ENCODE results near the gene CD27. TPM values are rescaled to one million over a fixed set of nuclear protein-coding genes. Genes with fewer than 3 reads are reported as not detected.

The CD27 gene
- total and polyA plus RNA-seq, 2 of the 8 experiments (the other 6 are each of a cell fraction or from before 2014, with no cell fraction given): 0.28 to 0.39 TPM

GRCh38 chr12:6442836-6443235 is 1.9 kb upstream of the CD27 start:
- no peaks in the 10 kb centered on the region for H3K36me3 ChIP-seq (ENCODE audit: control insufficient read depth in 2 of 4, insufficient read depth in 4 of 4, low read length in 3 of 4)
- no peak overlapping the region for H4K8ac ChIP-seq (ENCODE audit: extremely low read depth, insufficient read depth, low read length)
- H3K9me3 ChIP-seq (ENCODE audit: insufficient read depth in 2 of 2, low read depth in 1 of 2, low read length in 1 of 2): no peaks in the 10 kb centered on the region
- 0 out of 2 replicates have a peak overlapping the region, but pooled peaks have one; percentile 21 for H2BK5ac ChIP-seq (ENCODE audit: low read depth, low read length)
- DNase-seq (ENCODE audit: low read depth in 1 of 2, low spot score in 2 of 2) (no peak), FAIRE-seq (no peak)
- WGBS, 2 experiments (ENCODE audit: extremely low coverage in 1 of 2, insufficient coverage in 1 of 2, insufficient read length in 1 of 2, insufficient replicate concordance in 2 of 2, low coverage in 1 of 2, low lambda C conversion rate in 2 of 2, missing lambda C conversion rate in 1 of 2): 80% methylated on average over 8 of the region's 9 CpGs; no CpG with 5 or more reads in 1 of the 2 experiments
- H3K79me2 ChIP-seq (ENCODE audit: control insufficient read depth in 1 of 2, insufficient read depth in 2 of 2, low read length in 2 of 2): no peaks in the 10 kb centered on the region
- no peaks in the 10 kb centered on the region for H3K79me1 ChIP-seq (ENCODE audit: low read depth, low read length)
- H3K56ac ChIP-seq (replicated peaks; ENCODE audit: insufficient read length, low read depth, low read length): no peak overlapping the region
- no peaks in the 10 kb centered on the region for H4K20me1 ChIP-seq (replicated peaks in 1 of 2; ENCODE audit: control insufficient read depth in 1 of 2, insufficient read depth in 2 of 2, low read length in 2 of 2)
- H3K4me2 ChIP-seq (ENCODE audit: insufficient read depth in 1 of 2, low read depth in 2 of 2, low read length in 2 of 2): no peak overlapping the region
- H4K5ac ChIP-seq (ENCODE audit: insufficient read length, low read depth, low read length): no peak overlapping the region
- POLR2A ChIA-PET (ENCODE audit: partially characterized antibody): interaction anchor here (0.7 to 4.2 kb wide), 8 partner anchors 8 to 99 kb away, joined by 3 to 22 read pairs (median 5); partner anchors contain the start of genes GAPDH and TAPBPL
- no peak overlapping the region for H2BK20ac ChIP-seq (ENCODE audit: low read length)
- H3K23me2 ChIP-seq (ENCODE audit: low read depth, low read length): no peaks in the 10 kb centered on the region
- no peak overlapping the region for H3K27ac ChIP-seq (ENCODE audit: low read depth, low read length)
- H3K23ac ChIP-seq (ENCODE audit: insufficient read length): no peak overlapping the region
- no peak overlapping the region for H3K14ac ChIP-seq (ENCODE audit: insufficient read length)
- CTCF ChIA-PET (ENCODE audit: partially characterized antibody): interaction anchor here (0.6 to 5.1 kb wide), 7 partner anchors 9 to 117 kb away, joined by 3 to 42 read pairs (median 11); no protein-coding TSS in a partner anchor
- H4K91ac ChIP-seq (replicated peaks; ENCODE audit: insufficient read length, low read length): no peak overlapping the region
- no peak overlapping the region for H2BK120ac ChIP-seq (replicated peaks; ENCODE audit: low read depth, low read length)
- H3K4me3 ChIP-seq (ENCODE audit: extremely low read depth in 1 of 4, insufficient read depth in 2 of 4, low read depth in 3 of 4, low read length in 4 of 4): no peak overlapping the region
- H3K9ac ChIP-seq (replicated peaks in 1 of 4; ENCODE audit: extremely low read depth in 1 of 4, low read depth in 3 of 4, low read length in 3 of 4): no peak overlapping the region
- no peak overlapping the region for H2AFZ ChIP-seq (ENCODE audit: low read length)
- no peak for TF ChIP-seq NRF1 (IDR thresholded peaks at IDR 0.05; ENCODE audit: low read depth, low read length)
- no peak for TF ChIP-seq TCF12 (IDR thresholded peaks at IDR 0.05; ENCODE audit: low read depth, low read length)
- no peak for TF ChIP-seq CHD1 (IDR thresholded peaks at IDR 0.05; ENCODE audit: low read depth, low read length)
- TF ChIP-seq CBX5 (IDR thresholded peaks at IDR 0.05; ENCODE audit: low read depth, low read length): no peak
- no peak overlapping the region for H2BK15ac ChIP-seq (ENCODE audit: low read length)
- no peaks in the 10 kb centered on the region for H3K27me3 ChIP-seq (replicated peaks in 1 of 4; ENCODE audit: control insufficient read depth in 3 of 4, extremely low read depth in 1 of 4, insufficient read depth in 3 of 4, low read length in 3 of 4)
- no peak overlapping the region for H3K4ac ChIP-seq (replicated peaks; ENCODE audit: insufficient read length, low read depth, low read length)
- H2AK5ac ChIP-seq (ENCODE audit: low read depth, low read length): no peak overlapping the region
- H3K18ac ChIP-seq (ENCODE audit: extremely low read depth, low read length): no peak overlapping the region
- H2BK12ac ChIP-seq (ENCODE audit: low read depth, low read length): no peak overlapping the region
- no peaks in the 10 kb centered on the region for H3K4me1 ChIP-seq (replicated peaks in 1 of 4; ENCODE audit: control insufficient read depth in 3 of 4, insufficient read depth in 4 of 4, low read length in 3 of 4)
